Dendritic cell treated with granulocyte-macrophage colony-stimulating factor and Interleukin-4, amounts not matched to agents 40 ng/mL and 50 ng/mL, for 4 days (primary cell): ENCODE results near the gene CAMK2N1.

Experiments used
- H3K27ac Mint-ChIP-seq: one replicate; pipeline ENCODE4 v1.8.0; 2022; ENCODE audit warnings: mild to moderate bottlenecking, mixed read lengths
- H3K27me3 Mint-ChIP-seq: one replicate; pipeline ENCODE4 v1.8.0; 2022; ENCODE audit warnings: mild to moderate bottlenecking, mixed read lengths
- H3K36me3 Mint-ChIP-seq: one replicate; pipeline ENCODE4 v1.8.0; 2022; ENCODE audit warnings: low read depth, mixed read lengths
- H3K4me1 Mint-ChIP-seq: one replicate; pipeline ENCODE4 v1.8.0; 2022; ENCODE audit warnings: low read depth, mixed read lengths
- H3K4me3 Mint-ChIP-seq: one replicate; pipeline ENCODE4 v1.8.0; 2022; ENCODE audit warnings: mild to moderate bottlenecking, moderate library complexity, mixed read lengths
- H3K9me3 Mint-ChIP-seq: one replicate; pipeline ENCODE4 v1.8.0; 2022; ENCODE audit warnings: mixed read lengths
- intact Hi-C: fragments of 100-400 bp; cut with micrococcal nuclease; formaldehyde crosslinking; loops from one replicate; pipeline ENCODE4 v1.15.0; 2022

CAMK2N1 gene

GRCh38 chr1:20491866-20492265 is 5.9 kb upstream of the CAMK2N1 start:
- intact Hi-C loops: loop anchor here (5.0 kb wide), 1 partner anchor 115 kb away; no protein-coding TSS in a partner anchor
- Mint-ChIP-seq H3K27ac (no peak overlapping the region), H3K4me1 (peaks cover 7% of the 10 kb centered on the region), H3K27me3 (peaks cover 71% of the 10 kb centered on the region), H3K4me3 (no peak overlapping the region), H3K36me3 (peaks cover 12% of the 10 kb centered on the region), H3K9me3 (no peaks in the 10 kb centered on the region)

- intact Hi-C loops: loop anchor here (5.0 kb wide), 1 partner anchor 114 kb away; no protein-coding TSS in a partner anchor
- Mint-ChIP-seq H3K36me3 (peaks cover 5% of the 10 kb centered on the region), H3K4me1 (peaks cover 7% of the 10 kb centered on the region), H3K9me3 (no peaks in the 10 kb centered on the region), H3K27me3 (peaks cover 77% of the 10 kb centered on the region), H3K4me3 (no peak overlapping the region), H3K27ac (no peak overlapping the region)
Observed at GRCh38 chr1:20491178-20491577, 5.2 kb upstream of the CAMK2N1 start.

- no peak overlapping the region for H3K4me3 Mint-ChIP-seq
- H3K9me3 Mint-ChIP-seq: no peaks in the 10 kb centered on the region
- H3K27me3 Mint-ChIP-seq: peaks cover 86% of the 10 kb centered on the region
- peaks cover 11% of the 10 kb centered on the region for H3K4me1 Mint-ChIP-seq
- no peaks in the 10 kb centered on the region for H3K36me3 Mint-ChIP-seq
- intact Hi-C loops: no loop called here
- no peak overlapping the region for H3K27ac Mint-ChIP-seq
Observed at GRCh38 chr1:20487236-20487590, 1.2 kb upstream of the CAMK2N1 start.

- no peaks in the 10 kb centered on the region for H3K9me3 Mint-ChIP-seq
- peaks cover 89% of the 10 kb centered on the region for H3K27me3 Mint-ChIP-seq
Observed at GRCh38 chr1:20486457-20487235, 636 bp upstream of the CAMK2N1 start.

GRCh38 chr1:20484519-20485462 is 1.2 kb downstream of the CAMK2N1 start:
- H3K27me3 Mint-ChIP-seq: peaks cover 89% of the 10 kb centered on the region
- no peak overlapping the region for H3K27ac Mint-ChIP-seq
- intact Hi-C loops: no loop called here

More at GRCh38 chr1:20486457-20487235, 636 bp upstream of the CAMK2N1 start:
- no peak overlapping the region for H3K4me3 Mint-ChIP-seq
- no peak overlapping the region for H3K27ac Mint-ChIP-seq
- peaks cover 11% of the 10 kb centered on the region for H3K4me1 Mint-ChIP-seq
- no peaks in the 10 kb centered on the region for H3K36me3 Mint-ChIP-seq
- intact Hi-C loops: no loop called here

GRCh38 chr1:20483833-20484518 is 2.0 kb downstream of the CAMK2N1 start:
- peaks cover 87% of the 10 kb centered on the region for H3K27me3 Mint-ChIP-seq
- H3K36me3 Mint-ChIP-seq: no peaks in the 10 kb centered on the region
- no peaks in the 10 kb centered on the region for H3K9me3 Mint-ChIP-seq
- no peak overlapping the region for H3K4me3 Mint-ChIP-seq
- no peak overlapping the region for H3K27ac Mint-ChIP-seq
- intact Hi-C loops: no loop called here
- peaks cover 11% of the 10 kb centered on the region for H3K4me1 Mint-ChIP-seq

More at GRCh38 chr1:20484519-20485462, 1.2 kb downstream of the CAMK2N1 start:
- H3K4me1 Mint-ChIP-seq: peaks cover 11% of the 10 kb centered on the region
- no peak overlapping the region for H3K4me3 Mint-ChIP-seq
- H3K36me3 Mint-ChIP-seq: no peaks in the 10 kb centered on the region
- H3K9me3 Mint-ChIP-seq: no peaks in the 10 kb centered on the region

- Mint-ChIP-seq H3K36me3 (no peaks in the 10 kb centered on the region), H3K27me3 (peaks cover 86% of the 10 kb centered on the region), H3K9me3 (no peaks in the 10 kb centered on the region), H3K4me3 (no peak overlapping the region), H3K4me1 (peaks cover 11% of the 10 kb centered on the region), H3K27ac (no peak overlapping the region)
- intact Hi-C loops: no loop called here
Observed at GRCh38 chr1:20483098-20483832, 2.7 kb downstream of the CAMK2N1 start.

- intact Hi-C loops: no loop called here
- no peak overlapping the region for H3K4me3 Mint-ChIP-seq
- no peaks in the 10 kb centered on the region for H3K9me3 Mint-ChIP-seq
- no peak overlapping the region for H3K27ac Mint-ChIP-seq
- H3K4me1 Mint-ChIP-seq: peaks cover 11% of the 10 kb centered on the region
- peaks cover 86% of the 10 kb centered on the region for H3K27me3 Mint-ChIP-seq
- no peaks in the 10 kb centered on the region for H3K36me3 Mint-ChIP-seq
Observed at GRCh38 chr1:20481643-20482498, 4.1 kb downstream of the CAMK2N1 start.

- intact Hi-C loops: no loop called here
Observed at GRCh38 chr1:20480951-20481617, 4.9 kb downstream of the CAMK2N1 start.

GRCh38 chr1:20480243-20480944 is 5.6 kb downstream of the CAMK2N1 start:
- H3K27me3 Mint-ChIP-seq: peaks cover 90% of the 10 kb centered on the region
- H3K27ac Mint-ChIP-seq: no peak overlapping the region
- intact Hi-C loops: no loop called here
- H3K36me3 Mint-ChIP-seq: no peaks in the 10 kb centered on the region
- peaks cover 6% of the 10 kb centered on the region for H3K4me1 Mint-ChIP-seq
- no peaks in the 10 kb centered on the region for H3K9me3 Mint-ChIP-seq
- no peak overlapping the region for H3K4me3 Mint-ChIP-seq

More at GRCh38 chr1:20480951-20481617, 4.9 kb downstream of the CAMK2N1 start:
- Mint-ChIP-seq H3K9me3 (no peaks in the 10 kb centered on the region), H3K27me3 (peaks cover 87% of the 10 kb centered on the region), H3K27ac (no peak overlapping the region), H3K4me3 (no peak overlapping the region), H3K36me3 (no peaks in the 10 kb centered on the region), H3K4me1 (peaks cover 11% of the 10 kb centered on the region)

- H3K27me3 Mint-ChIP-seq: peaks cover 92% of the 10 kb centered on the region
- no peak overlapping the region for H3K27ac Mint-ChIP-seq
- intact Hi-C loops: no loop called here
- no peaks in the 10 kb centered on the region for H3K36me3 Mint-ChIP-seq
- no peaks in the 10 kb centered on the region for H3K9me3 Mint-ChIP-seq
- H3K4me3 Mint-ChIP-seq: no peak overlapping the region
- H3K4me1 Mint-ChIP-seq: peaks cover 6% of the 10 kb centered on the region
Observed at GRCh38 chr1:20479840-20480239, 6.2 kb downstream of the CAMK2N1 start.
